HEK293 (cell line): ENCODE results near the gene CORO7.

ENCODE experiments used
- CTCF ChIA-PET: fragments of 350-600 bp; formaldehyde crosslinking; extraction: SDS; loops from one replicate; lab custom pipeline; 2021; ENCODE audit warnings: antibody characterized with exemption; lab: Yijun Ruan, JAX
- POLR2A ChIA-PET: fragments of 300-600 bp; formaldehyde crosslinking; extraction: SDS; loops from one replicate; lab custom pipeline; 2020; ENCODE audit warnings: antibody characterized with exemption, inconsistent platforms; lab: Yijun Ruan, JAX
- H3K27ac ChIP-seq: fragments of 200-500 bp; sonication (Bioruptor generic); 2 replicates; pipeline ENCODE4 v1.5.1; 2014; ENCODE audit warnings: low read depth, low read length, control low read depth, inconsistent platforms; ENCODE audit errors: extremely low read depth
- H3K36me3 ChIP-seq, 2 experiments: fragments of 200-500 bp in 1 of 2; sonication (Bioruptor generic) in 1 of 2; 1 replicate in 1 of 2; 2 replicates in 1 of 2; pipeline ENCODE4 v1.5.1; 2014 to 2017; ENCODE audit warnings: inconsistent platforms in 2 of 2, low read length in 2 of 2; ENCODE audit not compliant: control insufficient read depth in 2 of 2, insufficient read depth in 1 of 2
- H3K4me1 ChIP-seq: fragments of 200-500 bp; sonication (Bioruptor generic); 2 replicates; pipeline ENCODE4 v1.5.1; 2014; ENCODE audit warnings: mild to moderate bottlenecking, low read length, inconsistent platforms; ENCODE audit not compliant: control insufficient read depth, insufficient read depth
- H3K4me3 ChIP-seq: 2 replicates; pipeline ENCODE4 v1.5.1; 2011; ENCODE audit warnings: low read depth, mild to moderate bottlenecking, control low read depth, low read length, moderate library complexity
- H3K9me3 ChIP-seq: fragments of 200-500 bp; sonication (Bioruptor generic); 2 replicates; pipeline ENCODE4 v1.5.1; 2014; ENCODE audit warnings: low read depth, low read length, inconsistent platforms; ENCODE audit not compliant: control insufficient read depth, insufficient read depth
- BCL11A ChIP-seq: fragments of 450-650 bp; formaldehyde crosslinking; IDR thresholded peaks from 2 replicates; pipeline ENCODE4 v1.5.1; 2016; ENCODE audit warnings: low read depth, missing biosample characterization, missing genetic modification characterization
- GLI4 ChIP-seq: fragments of 450-650 bp; formaldehyde crosslinking; IDR thresholded peaks from 2 replicates; pipeline ENCODE4 v1.5.1; 2016; ENCODE audit warnings: missing biosample characterization, missing genetic modification characterization
- HOXC10 ChIP-seq: sonication (generic); formaldehyde crosslinking; IDR thresholded peaks from 2 replicates; pipeline ENCODE4 v1.8.1; 2023; ENCODE audit warnings: mild to moderate bottlenecking, missing genetic modification reagents
- KLF17 ChIP-seq: fragments of 450-650 bp; formaldehyde crosslinking; IDR thresholded peaks from 2 replicates; pipeline ENCODE4 v1.5.1; 2016; ENCODE audit warnings: missing biosample characterization, missing genetic modification characterization
- MYNN ChIP-seq: fragments of 450-650 bp; formaldehyde crosslinking; IDR thresholded peaks from 2 replicates; pipeline ENCODE4 v1.5.1; 2016; ENCODE audit warnings: missing biosample characterization, missing genetic modification characterization, borderline replicate concordance
- REST ChIP-seq: fragments of 450-650 bp; formaldehyde crosslinking; IDR thresholded peaks from 2 replicates; pipeline ENCODE4 v1.5.1; 2016; ENCODE audit warnings: missing biosample characterization, missing genetic modification characterization
- TCF7L2 ChIP-seq: IDR thresholded peaks from 2 replicates; pipeline ENCODE4 v1.6.1; 2011; ENCODE audit warnings: low read depth, mild to moderate bottlenecking, inconsistent platforms, low read length, moderate library complexity, borderline replicate concordance
- YY2 ChIP-seq: fragments of 450-650 bp; formaldehyde crosslinking; IDR thresholded peaks from 2 replicates; pipeline ENCODE4 v1.5.1; 2016; ENCODE audit warnings: missing biosample characterization, missing genetic modification characterization
- ZBTB17 ChIP-seq: fragments of 450-650 bp; formaldehyde crosslinking; IDR thresholded peaks from 2 replicates; pipeline ENCODE4 v1.5.1; 2016; ENCODE audit warnings: missing biosample characterization, missing genetic modification characterization
- ZBTB7A ChIP-seq: fragments of 450-650 bp; formaldehyde crosslinking; IDR thresholded peaks from 2 replicates; pipeline ENCODE4 v1.5.1; 2016; ENCODE audit warnings: low read depth, missing biosample characterization, missing genetic modification characterization
- ZFP41 ChIP-seq: fragments of 450-650 bp; formaldehyde crosslinking; IDR thresholded peaks from 2 replicates; pipeline ENCODE4 v1.5.1; 2016; ENCODE audit warnings: missing biosample characterization, missing genetic modification characterization, borderline replicate concordance
- ZNF112 ChIP-seq: fragments of 450-650 bp; formaldehyde crosslinking; IDR thresholded peaks from 2 replicates; pipeline ENCODE4 v1.5.0; 2017; ENCODE audit warnings: missing biosample characterization, missing genetic modification characterization
- ZNF133 ChIP-seq: fragments of 450-650 bp; formaldehyde crosslinking; IDR thresholded peaks from 2 replicates; pipeline ENCODE4 v1.5.1; 2016; ENCODE audit warnings: missing biosample characterization, missing genetic modification characterization
- ZNF23 ChIP-seq: fragments of 450-650 bp; formaldehyde crosslinking; IDR thresholded peaks from 2 replicates; pipeline ENCODE4 v1.5.1; 2016; ENCODE audit warnings: missing biosample characterization, missing genetic modification characterization, borderline replicate concordance
- ZNF26 ChIP-seq: fragments of 450-650 bp; formaldehyde crosslinking; IDR thresholded peaks from 2 replicates; pipeline ENCODE4 v1.5.1; 2016; ENCODE audit warnings: missing biosample characterization, missing genetic modification characterization
- ZNF280C ChIP-seq: fragments of 450-650 bp; formaldehyde crosslinking; IDR thresholded peaks from 2 replicates; pipeline ENCODE4 v1.5.1; 2016; ENCODE audit warnings: missing biosample characterization, missing genetic modification characterization
- ZNF37A ChIP-seq: fragments of 450-650 bp; IDR thresholded peaks from 2 replicates; pipeline ENCODE4 v1.5.1; 2018; ENCODE audit warnings: missing biosample characterization, missing genetic modification characterization
- ZNF416 ChIP-seq: fragments of 450-650 bp; formaldehyde crosslinking; IDR thresholded peaks from 2 replicates; pipeline ENCODE4 v1.5.1; 2016; ENCODE audit warnings: missing biosample characterization, missing genetic modification characterization
- ZNF514 ChIP-seq: fragments of 450-650 bp; formaldehyde crosslinking; IDR thresholded peaks from 2 replicates; pipeline ENCODE4 v1.5.1; 2016; ENCODE audit warnings: missing biosample characterization, missing genetic modification characterization
- ZNF518A ChIP-seq: fragments of 450-650 bp; formaldehyde crosslinking; conservative IDR thresholded peaks from 2 replicates; pipeline ENCODE4 v1.5.1; 2016; ENCODE audit warnings: low read depth, missing biosample characterization, missing genetic modification characterization
- ZNF585B ChIP-seq: fragments of 450-650 bp; formaldehyde crosslinking; IDR thresholded peaks from 2 replicates; pipeline ENCODE4 v1.5.1; 2016; ENCODE audit warnings: missing biosample characterization, missing genetic modification characterization
- ZNF639 ChIP-seq: fragments of 450-650 bp; formaldehyde crosslinking; IDR thresholded peaks from 2 replicates; pipeline ENCODE4 v1.5.1; 2016; ENCODE audit warnings: missing biosample characterization, missing genetic modification characterization
- ZNF707 ChIP-seq: fragments of 450-650 bp; formaldehyde crosslinking; IDR thresholded peaks from 2 replicates; pipeline ENCODE4 v1.5.1; 2016; ENCODE audit warnings: missing biosample characterization, missing genetic modification characterization

CORO7 gene

GRCh38 chr16:4316864-4317531 is 99.4 kb downstream of the CORO7 start:
- no peaks in the 10 kb centered on the region for H3K36me3 ChIP-seq
- CTCF ChIA-PET, result interaction anchor here (0.9 to 1.8 kb wide), 4 partner anchors 28 to 117 kb away, joined by 3 to 7 read pairs (median 4); no protein-coding TSS in a partner anchor
- POLR2A ChIA-PET, result interaction anchor here (0.5 to 2.9 kb wide), 6 partner anchors 11 to 64 kb away, joined by 3 to 11 read pairs (median 4); no protein-coding TSS in a partner anchor
- H3K9me3 ChIP-seq, result no peaks in the 10 kb centered on the region
- peak overlapping the region; percentile 52 for H3K4me3 ChIP-seq
- H3K4me1 ChIP-seq, result peaks cover 4% of the 10 kb centered on the region; the same call in 1 of the 2 replicates
- peak overlapping the region; percentile 66; the same call in 1 of the 2 replicates for H3K27ac ChIP-seq
- no peak for TF ChIP-seq ZNF639 (tag by site-specific recombination)
- TF ChIP-seq ZNF23, result no peak
- no peak for TF ChIP-seq ZNF416 (tag by site-specific recombination)
- no peak for TF ChIP-seq REST
- no peak for TF ChIP-seq ZNF518A
- no peak for TF ChIP-seq ZNF707 (tag by site-specific recombination)
- no peak for TF ChIP-seq ZNF133 (tag by site-specific recombination)
- no peak for TF ChIP-seq ZFP41
- TF ChIP-seq GLI4 (tag by site-specific recombination), result no peak
- TF ChIP-seq TCF7L2, result no peak
- TF ChIP-seq ZNF585B, result no peak
- no peak for TF ChIP-seq BCL11A
- no peak for TF ChIP-seq ZNF37A (tag by site-specific recombination)
- TF ChIP-seq ZNF280C (tag by site-specific recombination), result no peak
- no peak for TF ChIP-seq ZNF514 (tag by site-specific recombination)
- no peak for TF ChIP-seq HOXC10 (CRISPR knock-in tag)
- TF ChIP-seq ZNF112 (tag by site-specific recombination), result no peak
- no peak for TF ChIP-seq ZNF26 (tag by site-specific recombination)
- no peak for TF ChIP-seq YY2 (tag by site-specific recombination)
- no peak for TF ChIP-seq ZBTB7A (tag by site-specific recombination)
- no peak for TF ChIP-seq ZBTB17 (tag by site-specific recombination)
- no peak for TF ChIP-seq MYNN
- TF ChIP-seq KLF17 (tag by site-specific recombination), result peak; percentile 97
